ENCODE data around the gene GFPT1.
"Not testable (repeated sequence)": the region's sequence is repeated elsewhere in the genome, so short reads cannot be mapped to it uniquely, and the experiment has no call there.

The GFPT1 gene

GRCh38 chr2:69386789-69387734, at the start of gene GFPT1:
Gene GFPT1, minus strand, starts transcription at chr2:69387227. Its CDS starts 156 bp downstream, at chr2:69387071.
- peak; percentile 86 for DNase-seq (ENCODE audit: low read depth)

- no peak for DNase-seq (ENCODE audit: low read depth)
Observed at GRCh38 chr2:69436596-69436937, 49.5 kb upstream of the GFPT1 start.

GRCh38 chr2:69434753-69435152, 47.7 kb upstream of the GFPT1 start:
- DNase-seq (ENCODE audit: low read depth), result no peak

- DNase-seq (ENCODE audit: low read depth), result no peak
Observed at GRCh38 chr2:69429491-69430183, 42.6 kb upstream of the GFPT1 start.

GRCh38 chr2:69428981-69429380, 42.0 kb upstream of the GFPT1 start:
- DNase-seq (ENCODE audit: low read depth), result no peak

GRCh38 chr2:69424419-69424818, 37.4 kb upstream of the GFPT1 start:
- no peak for DNase-seq (ENCODE audit: low read depth)

- no peak for DNase-seq (ENCODE audit: low read depth)
Observed at GRCh38 chr2:69422198-69422597, 35.2 kb upstream of the GFPT1 start.

GRCh38 chr2:69419111-69419510, 32.1 kb upstream of the GFPT1 start:
- DNase-seq (ENCODE audit: low read depth), result not testable (repeated sequence)

GRCh38 chr2:69416147-69416546, 29.1 kb upstream of the GFPT1 start:
- DNase-seq (ENCODE audit: low read depth), result no peak

- no peak for DNase-seq (ENCODE audit: low read depth)
Observed at GRCh38 chr2:69411120-69411519, 24.1 kb upstream of the GFPT1 start.

- no peak for DNase-seq (ENCODE audit: low read depth)
Observed at GRCh38 chr2:69405306-69405705, 18.3 kb upstream of the GFPT1 start.

- DNase-seq (ENCODE audit: low read depth), result no peak
Observed at GRCh38 chr2:69400121-69400520, 13.1 kb upstream of the GFPT1 start.

GRCh38 chr2:69397234-69397633, 10.2 kb upstream of the GFPT1 start:
- DNase-seq (ENCODE audit: low read depth), result no peak

- DNase-seq (ENCODE audit: low read depth), result no peak
Observed at GRCh38 chr2:69395866-69396265, 8.8 kb upstream of the GFPT1 start.

- no peak for DNase-seq (ENCODE audit: low read depth)
Observed at GRCh38 chr2:69393963-69394362, 6.9 kb upstream of the GFPT1 start.

- no peak for DNase-seq (ENCODE audit: low read depth)
Observed at GRCh38 chr2:69390471-69390870, 3.4 kb upstream of the GFPT1 start.

- no peak for DNase-seq (ENCODE audit: low read depth)
Observed at GRCh38 chr2:69390001-69390400, 3.0 kb upstream of the GFPT1 start.

- no peak for DNase-seq (ENCODE audit: low read depth)
Observed at GRCh38 chr2:69389271-69389670, 2.2 kb upstream of the GFPT1 start.

GRCh38 chr2:69387770-69388481, 899 bp upstream of the GFPT1 start:
- DNase-seq (ENCODE audit: low read depth), result no peak

- no peak for DNase-seq (ENCODE audit: low read depth)
Observed at GRCh38 chr2:69386360-69386759, 667 bp downstream of the GFPT1 start.

- no peak for DNase-seq (ENCODE audit: low read depth)
Observed at GRCh38 chr2:69385443-69386151, 1.4 kb downstream of the GFPT1 start.

- no peak for DNase-seq (ENCODE audit: low read depth)
Observed at GRCh38 chr2:69384618-69385081, 2.4 kb downstream of the GFPT1 start.

All from stimulated activated CD4-positive, alpha-beta T cell treated with anti-CD3 and anti-CD28 coated beads, Interleukin-2, amount 100 ng/mL, for 4 hours (primary cell).